UCSD-AML1 (cell line): Measurements from ENCODE around the gene SH3PXD2A.
"Not testable (repeated sequence)": the region's sequence is repeated elsewhere in the genome, so short reads cannot be mapped to it uniquely, and the experiment has no call there.

Source experiments
- DNase-seq: peaks from one replicate; lab custom pipeline; 2025; ENCODE audit not compliant: unreplicated experiment; lab: John Stamatoyannopoulos, UW

SH3PXD2A gene

GRCh38 chr10:103671126-103671895 lies 184.1 kb downstream of the SH3PXD2A start:
- DNase-seq = no peak

DNA sequence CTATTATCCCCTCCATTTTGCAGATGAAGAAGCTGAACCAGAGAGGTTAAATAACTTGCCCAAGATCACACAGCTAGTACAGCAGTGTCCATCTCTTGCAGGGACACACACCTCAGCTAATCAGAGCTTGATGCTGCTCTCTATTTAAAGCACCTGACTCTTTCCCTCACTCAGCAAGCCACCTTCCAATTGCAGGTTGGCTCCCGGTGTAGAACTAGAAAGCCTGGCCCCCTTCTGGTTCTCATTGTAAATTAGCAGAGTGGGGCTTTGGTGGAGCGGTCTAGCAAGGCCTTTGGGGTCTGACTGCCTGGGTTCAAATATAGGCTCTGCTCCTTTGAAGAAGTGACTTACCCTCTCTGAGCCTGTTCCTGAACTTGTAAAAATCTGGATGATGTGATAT lies 185.4 kb downstream of the SH3PXD2A start:
- DNase-seq = no peak

DNA sequence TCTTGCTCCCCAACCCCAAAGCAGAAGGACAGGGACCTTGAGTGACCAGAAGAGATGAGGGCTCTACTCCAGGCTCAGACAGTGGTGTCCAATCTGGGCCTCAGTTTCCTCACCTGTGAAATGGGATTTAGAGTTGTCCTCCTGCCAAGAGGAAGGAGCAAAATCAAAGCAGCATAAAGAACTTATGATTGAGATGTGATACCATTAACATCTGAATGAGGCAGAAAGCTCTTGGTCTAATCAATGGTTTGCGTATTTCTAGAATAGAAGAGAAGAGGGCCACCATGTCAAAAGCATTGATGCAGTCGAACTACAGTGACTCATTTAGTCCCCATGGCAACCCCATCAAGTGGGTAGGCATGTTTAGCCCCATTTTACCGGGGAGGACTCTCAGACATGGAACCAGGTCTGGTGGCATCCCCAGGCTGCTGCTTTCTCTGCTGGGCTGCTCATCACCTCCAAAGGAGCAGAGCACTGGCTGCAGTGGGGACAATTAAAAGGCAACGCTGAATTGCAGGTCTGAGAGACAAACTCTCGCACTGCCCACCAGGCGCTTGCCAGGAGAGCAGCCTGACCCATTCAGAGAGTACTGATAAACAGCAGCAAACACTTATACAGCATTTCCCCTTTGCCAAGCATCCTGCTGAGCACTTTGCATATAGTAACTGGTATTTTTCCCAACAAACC lies 186.0 kb downstream of the SH3PXD2A start:
- no peak for DNase-seq

DNA sequence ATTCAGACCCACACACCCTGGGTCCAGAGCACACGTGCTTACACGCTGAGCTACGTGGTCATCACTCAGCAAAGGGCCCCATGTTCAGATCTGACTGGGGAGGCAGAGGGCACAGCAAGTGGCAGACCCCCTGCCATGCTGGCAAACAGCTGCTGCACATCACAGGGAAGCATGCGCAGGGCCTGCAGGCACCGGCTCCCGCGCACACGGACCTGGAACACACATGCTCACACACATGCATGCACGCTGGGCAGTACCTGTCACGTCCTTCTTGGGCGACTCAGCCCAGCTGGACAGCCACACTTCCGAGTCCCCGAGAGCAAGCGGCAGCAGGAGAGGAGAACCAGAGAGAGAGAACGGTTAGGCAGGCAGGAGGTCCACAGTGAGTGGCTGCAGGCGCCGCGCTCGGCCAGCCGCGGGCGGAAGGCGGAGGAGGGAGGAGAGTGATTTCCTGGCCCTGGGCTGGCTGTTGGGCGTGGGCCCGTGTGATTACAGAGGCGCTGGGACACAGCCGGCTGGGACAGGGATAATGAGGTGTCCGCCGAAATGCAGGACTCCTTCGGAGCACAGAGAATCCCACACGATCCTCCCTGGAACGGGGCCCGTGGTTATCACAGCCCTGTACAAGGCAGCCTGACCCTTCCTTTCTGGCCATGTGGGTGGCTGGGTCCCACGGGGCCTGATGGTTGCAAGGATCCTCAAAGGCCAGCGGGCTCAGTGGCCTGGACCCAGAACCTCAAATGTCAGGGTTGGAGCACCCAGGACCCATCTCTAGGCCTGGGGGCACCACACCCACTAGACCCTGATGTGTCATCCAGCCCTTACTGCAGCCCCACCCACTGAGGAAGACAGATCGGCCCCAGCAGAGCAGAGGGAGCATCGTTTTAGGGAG lies 186.8 kb downstream of the SH3PXD2A start:
- peak; percentile 46 for DNase-seq

DNA sequence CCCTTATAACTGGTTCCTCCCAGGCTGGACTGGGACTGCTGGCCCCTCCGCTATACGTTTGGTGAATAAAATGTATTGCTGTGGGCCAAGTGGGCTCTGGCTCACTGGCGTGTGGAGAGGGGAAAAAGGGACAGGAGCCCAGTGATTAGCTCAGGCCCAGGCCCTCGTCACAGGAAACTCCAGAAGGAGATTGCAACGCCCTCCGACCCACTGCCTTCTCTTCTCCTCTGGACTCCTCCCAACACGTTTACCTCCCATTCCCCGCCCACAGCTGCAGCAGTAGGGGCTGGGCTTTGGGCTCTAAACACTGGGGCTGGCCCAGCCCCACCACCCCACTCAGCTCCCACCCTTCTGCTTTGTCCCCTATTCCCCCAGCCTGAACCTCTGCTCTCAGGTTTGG lies 188.0 kb downstream of the SH3PXD2A start:
- DNase-seq = peak; percentile 18

DNA sequence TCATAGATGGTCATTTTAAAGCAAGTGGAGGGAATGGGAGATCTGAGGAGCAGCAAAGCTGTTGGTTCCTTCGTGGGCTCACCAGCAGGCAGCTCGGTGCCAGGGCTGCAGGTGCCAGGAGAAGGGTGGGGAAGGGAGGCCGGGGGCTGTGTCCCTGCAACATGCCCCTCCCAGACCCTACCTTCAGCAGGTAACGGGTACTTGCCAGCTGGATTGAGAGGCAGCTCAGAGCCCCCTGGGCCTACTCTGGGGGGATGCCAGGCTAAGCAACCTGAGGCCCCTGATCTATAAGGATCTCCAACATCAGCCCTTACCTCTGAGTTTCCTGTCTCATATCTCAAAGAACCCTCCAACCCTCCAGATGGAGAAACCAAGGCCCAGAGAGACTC lies 188.6 kb downstream of the SH3PXD2A start:
- no peak for DNase-seq

DNA sequence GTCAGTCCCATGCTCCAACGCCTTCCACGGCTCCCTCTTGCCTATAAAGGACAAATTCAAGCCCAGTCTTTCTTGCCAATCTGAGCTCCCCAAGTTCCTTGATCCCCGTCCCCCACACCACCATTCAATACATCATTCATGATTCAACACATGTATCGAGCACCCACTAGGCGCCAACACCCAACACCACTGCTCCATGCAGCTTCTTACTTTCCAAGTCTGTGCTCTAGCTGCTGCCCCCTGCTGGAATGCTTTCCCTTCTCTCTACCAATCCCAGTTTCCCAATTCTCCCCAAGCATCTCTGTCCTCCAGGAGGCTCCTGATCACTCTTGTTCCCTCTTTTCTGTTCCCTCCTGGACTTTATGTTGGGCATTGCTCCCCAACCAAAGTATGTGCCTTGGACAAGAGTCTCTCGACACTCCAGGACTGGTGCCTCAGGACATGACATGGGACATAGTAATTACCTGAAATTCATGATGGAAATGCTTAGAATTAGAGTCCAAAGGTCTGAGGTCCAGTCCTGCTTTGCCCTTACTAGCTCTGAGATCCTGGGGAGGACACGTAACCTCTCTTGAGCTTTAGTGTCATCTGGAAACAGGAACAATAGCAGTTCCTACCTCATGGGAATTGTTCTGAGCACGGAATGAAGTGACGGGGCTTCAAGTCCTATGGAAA lies 189.2 kb downstream of the SH3PXD2A start:
- DNase-seq = peak; percentile 18

- DNase-seq = no peak
Measured at GRCh38 chr10:103665162-103665889, 190.1 kb downstream of the SH3PXD2A start.

GRCh38 chr10:103663802-103664201 lies 191.6 kb downstream of the SH3PXD2A start:
- no peak for DNase-seq

DNA sequence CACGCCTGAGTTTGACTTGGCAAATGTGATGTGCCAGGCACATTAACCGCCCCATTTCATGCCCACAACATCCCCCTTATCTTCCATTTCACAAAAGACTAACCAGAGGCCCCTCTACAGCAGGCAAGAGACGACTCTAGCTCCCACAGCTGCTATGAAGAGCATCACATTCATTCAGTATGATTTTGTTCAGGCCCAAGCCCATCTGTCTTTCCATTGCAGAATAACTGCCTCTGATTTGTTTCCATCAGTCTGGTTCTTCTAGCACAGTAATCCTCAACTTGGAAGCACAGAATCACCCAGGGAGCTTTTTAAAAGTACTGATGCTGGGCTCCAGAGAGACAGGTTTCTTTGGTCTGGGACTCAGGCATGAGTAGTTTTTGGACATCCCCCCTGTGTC lies 192.1 kb downstream of the SH3PXD2A start:
- no peak for DNase-seq

DNA sequence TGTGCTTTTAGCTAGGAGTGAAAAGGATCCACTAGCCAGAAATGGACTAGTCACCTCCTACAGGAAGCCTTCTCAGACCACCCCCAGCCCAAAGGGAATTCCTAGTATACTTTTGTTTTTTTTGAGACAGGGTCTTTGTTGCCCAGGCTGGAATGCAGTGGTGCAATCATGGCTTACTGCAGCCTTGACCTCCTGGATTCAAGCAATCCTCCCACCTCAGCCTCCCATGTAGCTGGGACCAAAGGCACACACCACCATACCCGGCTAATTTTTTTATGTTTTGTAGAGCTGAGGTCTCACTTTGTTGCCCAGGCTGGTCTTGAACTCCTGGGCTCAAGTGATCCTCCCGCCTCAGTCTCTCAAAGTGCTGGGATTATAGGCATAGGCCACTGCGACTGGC lies 192.7 kb downstream of the SH3PXD2A start:
- not testable (repeated sequence) for DNase-seq

DNA sequence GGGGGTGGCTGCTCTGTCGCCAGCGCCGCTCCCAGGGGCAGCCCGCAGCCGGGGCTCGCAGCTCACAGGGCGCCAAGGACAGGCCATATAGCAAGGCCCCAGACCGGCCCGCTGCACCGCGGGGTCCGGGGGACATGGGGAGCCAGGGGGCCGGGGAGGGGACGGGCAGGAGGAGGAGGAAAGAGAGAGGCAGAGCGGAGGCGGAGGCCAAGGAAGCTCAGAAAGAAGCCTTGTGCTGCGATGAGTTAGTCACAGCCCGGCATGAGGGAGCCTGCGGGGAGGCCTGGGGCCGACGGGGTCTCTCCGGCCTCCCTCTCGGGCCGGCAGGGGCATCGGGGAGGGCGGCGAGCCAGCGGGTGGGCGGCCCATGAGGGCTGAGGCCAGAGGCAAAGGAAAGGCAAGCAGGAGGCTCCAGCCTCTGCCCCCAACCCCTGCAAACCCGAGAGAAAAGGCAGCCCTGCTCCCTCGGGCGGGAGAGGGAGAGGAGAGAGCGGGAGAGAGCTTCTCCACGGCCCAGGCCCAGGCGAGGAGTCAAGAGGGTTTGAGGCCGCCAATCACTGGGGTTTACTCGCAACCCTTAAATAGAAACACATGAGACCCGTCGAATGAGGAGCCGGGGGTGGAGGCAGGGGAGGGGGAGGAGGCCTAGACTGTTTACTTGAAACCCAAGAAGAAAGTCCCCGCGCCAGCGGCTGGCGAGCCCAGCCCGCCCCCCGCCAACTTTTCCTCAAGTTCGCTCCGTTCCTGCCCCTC lies 194.0 kb downstream of the SH3PXD2A start:
- peak; percentile 61 for DNase-seq

- DNase-seq = peak; percentile 63
Measured at GRCh38 chr10:103660364-103661197, 194.8 kb downstream of the SH3PXD2A start.

- DNase-seq = peak; percentile 56
Measured at GRCh38 chr10:103659674-103660363, 195.6 kb downstream of the SH3PXD2A start.

DNA sequence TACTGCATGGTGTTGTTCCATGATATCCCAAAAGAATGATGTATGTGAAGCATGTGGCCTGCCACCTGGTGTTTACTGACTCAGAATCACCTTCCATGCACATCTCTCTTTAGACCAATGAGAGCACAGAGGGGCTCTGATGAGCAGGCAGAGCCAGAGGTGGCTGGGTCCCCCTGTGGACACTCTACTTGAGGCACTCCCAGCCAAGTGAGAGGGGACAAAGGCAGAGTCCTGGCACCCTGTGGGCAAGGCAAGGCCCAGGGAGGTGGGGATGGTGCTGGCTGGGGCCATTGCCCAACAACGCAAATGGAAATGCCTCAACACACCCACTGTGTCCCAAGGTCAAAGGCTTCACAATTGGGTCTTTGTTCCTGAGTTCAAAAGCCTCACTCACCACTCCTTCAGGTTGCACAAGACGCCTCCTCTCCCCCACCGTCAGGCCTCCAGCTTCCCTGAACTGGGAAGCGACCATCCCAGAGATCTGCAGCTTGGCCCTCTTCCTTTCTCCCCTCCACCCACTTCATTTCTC lies 197.3 kb downstream of the SH3PXD2A start:
- no peak for DNase-seq

DNA sequence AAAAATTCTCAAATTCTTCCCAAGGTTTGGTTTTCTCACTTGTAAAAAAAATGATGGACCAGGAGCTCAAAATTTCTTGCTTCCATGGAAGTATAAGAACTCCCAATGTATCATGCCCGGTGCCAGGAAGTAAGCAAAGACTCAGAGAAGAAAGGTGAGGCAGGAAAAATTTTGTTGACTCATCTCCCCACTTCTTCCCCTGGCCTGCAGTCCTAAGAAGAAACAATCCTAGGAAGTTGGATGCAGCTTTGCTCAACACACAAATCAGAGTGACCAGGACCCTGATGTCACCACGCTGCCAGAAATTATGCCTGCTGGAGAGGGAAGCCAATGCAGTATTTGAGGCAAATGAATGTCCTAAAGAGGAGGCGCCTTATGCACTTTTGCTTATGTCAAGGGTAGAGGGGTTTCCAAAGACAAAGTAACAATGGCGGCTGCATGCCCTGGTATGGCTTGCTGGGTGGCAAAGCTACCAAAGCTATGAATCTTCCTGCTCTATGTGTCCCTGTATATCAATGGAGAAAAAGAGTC lies 198.2 kb downstream of the SH3PXD2A start:
- DNase-seq = no peak

DNA sequence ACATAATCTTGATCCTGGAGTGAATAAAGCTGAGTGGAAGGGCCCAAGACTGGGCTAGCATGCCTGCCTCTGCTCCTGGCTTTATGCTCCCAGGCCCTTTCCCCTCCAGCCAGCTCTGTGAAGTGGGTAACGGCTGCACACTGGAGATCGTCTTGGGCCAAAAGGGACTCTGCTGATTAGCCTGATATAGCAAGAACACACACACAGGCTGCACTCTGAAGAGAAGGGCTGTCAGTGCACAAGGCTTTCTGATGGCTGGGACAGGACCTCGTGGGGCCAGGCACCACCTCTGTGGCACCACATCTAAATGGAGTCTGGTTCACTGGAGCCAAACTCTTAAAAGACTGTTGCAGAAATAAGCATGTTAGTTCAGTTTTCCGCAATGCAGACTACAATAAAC lies 200.5 kb downstream of the SH3PXD2A start:
- DNase-seq = no peak

- no peak for DNase-seq
Measured at GRCh38 chr10:103653581-103654037, 201.8 kb downstream of the SH3PXD2A start.
